HFF-Myc (cell line): Measurements from ENCODE around the gene C10orf88.

Experiments used
- DNase-seq: peaks from one replicate; pipeline ENCODE4 v3.0.0-alpha.2; 2011; ENCODE audit warnings: low read depth; ENCODE audit errors: extremely low read depth
- H3K4me3 ChIP-seq: replicated peaks from 2 replicates; pipeline ENCODE4 v1.5.1; 2011; ENCODE audit warnings: low read depth, mild to moderate bottlenecking, control low read depth, low read length
- CTCF ChIP-seq: IDR thresholded peaks from 2 replicates; pipeline ENCODE4 v1.5.1; 2012; ENCODE audit warnings: mild to moderate bottlenecking, low read depth, low read length, control low read depth; ENCODE audit errors: missing control alignments

Gene C10orf88

DNA sequence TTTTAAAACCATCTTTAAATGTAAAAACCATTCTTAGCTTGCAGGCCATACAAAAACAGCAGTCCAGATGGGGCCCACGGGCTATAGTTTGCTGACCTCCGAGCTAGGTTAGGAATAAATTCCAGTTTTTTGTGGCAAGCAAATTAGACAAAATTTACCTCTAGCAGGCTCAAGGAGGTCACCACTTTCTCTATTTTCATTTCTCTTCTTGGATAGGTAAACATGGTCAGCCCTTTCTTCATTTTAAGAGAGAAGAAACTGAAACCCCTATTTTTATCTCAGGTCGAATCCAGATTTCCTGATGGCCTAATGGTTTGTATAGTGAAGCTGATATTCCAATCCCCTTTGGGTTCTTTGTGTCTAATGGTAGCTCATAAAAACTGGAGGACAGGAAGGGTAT is 43.8 kb upstream of the C10orf88 start:
- no peak for DNase-seq
- TF ChIP-seq CTCF, result no peak
- no peak overlapping the region for H3K4me3 ChIP-seq

GRCh38 chr10:122995936-122996335 is 41.9 kb upstream of the C10orf88 start:
- no peak for TF ChIP-seq CTCF
- H3K4me3 ChIP-seq, result no peak overlapping the region
- no peak for DNase-seq

- DNase-seq, result no peak
- TF ChIP-seq CTCF, result no peak
- H3K4me3 ChIP-seq, result no peak overlapping the region
Measured at GRCh38 chr10:122993797-122994336, 39.8 kb upstream of the C10orf88 start.

- no peak for DNase-seq
- no peak overlapping the region for H3K4me3 ChIP-seq
- no peak for TF ChIP-seq CTCF
Measured at GRCh38 chr10:122992031-122992585, 38.1 kb upstream of the C10orf88 start.

- DNase-seq, result no peak
- TF ChIP-seq CTCF, result no peak
- H3K4me3 ChIP-seq, result no peak overlapping the region
Measured at GRCh38 chr10:122990278-122990677, 36.3 kb upstream of the C10orf88 start.

DNA sequence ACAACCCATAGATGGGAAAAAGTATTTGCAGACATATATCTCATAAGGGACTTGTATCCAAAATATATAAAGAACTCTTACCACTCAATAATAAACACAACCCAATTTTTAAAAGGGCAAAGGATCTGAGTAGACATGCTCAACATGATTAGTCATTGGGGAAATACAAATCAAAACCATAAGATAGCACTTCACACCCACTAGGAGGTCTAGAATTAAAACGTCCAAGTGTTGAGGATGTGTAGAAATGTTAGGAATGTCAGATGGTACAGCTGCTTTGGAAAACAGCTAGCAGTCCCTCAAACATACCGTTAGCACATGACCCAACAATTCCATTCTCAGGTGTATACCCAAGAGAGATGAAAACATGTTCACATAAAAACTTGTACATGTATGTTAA is 34.5 kb upstream of the C10orf88 start:
- no peak for DNase-seq

More for the DNA sequence above, 34.5 kb upstream of the C10orf88 start:
- H3K4me3 ChIP-seq, result no peak overlapping the region
- TF ChIP-seq CTCF, result no peak
